ENCODE data around the gene MRPS2. TPM values are rescaled to one million over a fixed set of nuclear protein-coding genes. Genes with fewer than 3 reads are reported as not detected.
"Not testable (repeated sequence)": the region's sequence is repeated elsewhere in the genome, so short reads cannot be mapped to it uniquely, and the experiment has no call there.

The MRPS2 gene
- total RNA-seq (2014; rRNA removed; shearing (Covaris generic)) = 52.5 and 54.2 TPM in 2 replicates

GRCh38 chr9:135500525-135501260 lies at the start of gene MRPS2:
Gene MRPS2 (plus strand): TSS chr9:135500682. CDS start chr9:135500711, 29 bp downstream.
- peak; percentile 65 for DNase-seq (ENCODE audit: low spot score)

DNA sequence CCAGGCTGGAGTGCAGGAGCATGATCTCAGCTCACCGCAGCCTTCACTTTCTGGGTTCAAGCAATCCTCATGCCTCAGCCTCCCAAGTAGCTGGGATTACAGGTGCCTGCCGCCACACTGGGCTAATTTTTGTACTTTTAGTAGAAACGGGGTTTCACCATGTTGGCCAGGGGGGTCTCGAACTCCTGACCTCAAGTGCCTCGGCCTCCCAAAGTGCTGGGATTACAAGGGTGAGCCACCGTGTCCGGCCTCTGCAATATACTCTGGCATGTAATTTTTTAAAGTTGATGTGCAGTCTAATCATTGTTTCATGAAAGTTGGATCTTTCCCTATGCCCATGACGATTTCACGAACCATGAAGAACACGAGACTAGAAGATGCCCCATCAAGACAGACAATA lies 49.5 kb upstream of the MRPS2 start:
- DNase-seq (ENCODE audit: low spot score) = no peak

DNA sequence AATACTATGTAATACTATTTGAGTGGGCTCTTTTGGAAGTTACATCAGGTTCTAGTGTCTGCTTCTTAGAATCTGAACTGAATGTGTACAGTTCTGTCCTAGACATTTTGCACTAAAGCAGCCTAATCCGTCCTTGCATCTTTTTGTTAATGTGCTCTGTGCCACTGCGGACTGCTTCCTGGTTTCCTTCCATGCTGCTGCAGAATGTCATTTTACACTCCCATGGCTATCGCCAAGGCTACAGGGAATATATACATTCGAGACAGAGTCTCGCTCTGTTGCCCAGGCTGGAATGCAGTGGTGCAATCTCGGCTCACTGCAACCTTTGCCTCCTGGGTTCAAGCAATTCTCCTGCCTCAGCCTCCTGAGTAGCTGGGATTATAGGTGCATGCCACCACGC lies 48.6 kb upstream of the MRPS2 start:
- not testable (repeated sequence) for DNase-seq (ENCODE audit: low spot score)

DNA sequence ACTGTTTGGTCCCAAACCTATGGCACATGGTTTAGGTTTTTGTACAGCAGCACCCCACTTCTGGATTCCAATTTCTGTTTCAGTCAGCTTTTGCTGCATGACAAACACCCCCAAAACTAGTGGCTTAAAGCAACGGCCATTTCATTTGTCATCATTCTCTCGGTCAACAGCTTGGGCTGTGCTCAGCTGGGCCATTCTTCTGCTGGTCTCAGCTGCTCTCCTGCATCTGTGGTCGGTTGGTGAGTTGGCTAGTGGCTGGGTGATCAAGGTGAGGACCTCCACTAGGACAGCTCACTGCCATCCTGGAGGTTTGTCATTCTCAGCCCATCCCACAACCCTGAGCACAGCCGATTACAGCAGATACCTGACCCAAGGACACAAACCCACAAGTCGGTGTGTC lies 45.7 kb upstream of the MRPS2 start:
- DNase-seq (ENCODE audit: low spot score) = no peak

- no peak for DNase-seq (ENCODE audit: low spot score)
Measured at GRCh38 chr9:135455401-135456030, 45.0 kb upstream of the MRPS2 start.

GRCh38 chr9:135456436-135457104 lies 43.9 kb upstream of the MRPS2 start:
- no peak for DNase-seq (ENCODE audit: low spot score)

DNA sequence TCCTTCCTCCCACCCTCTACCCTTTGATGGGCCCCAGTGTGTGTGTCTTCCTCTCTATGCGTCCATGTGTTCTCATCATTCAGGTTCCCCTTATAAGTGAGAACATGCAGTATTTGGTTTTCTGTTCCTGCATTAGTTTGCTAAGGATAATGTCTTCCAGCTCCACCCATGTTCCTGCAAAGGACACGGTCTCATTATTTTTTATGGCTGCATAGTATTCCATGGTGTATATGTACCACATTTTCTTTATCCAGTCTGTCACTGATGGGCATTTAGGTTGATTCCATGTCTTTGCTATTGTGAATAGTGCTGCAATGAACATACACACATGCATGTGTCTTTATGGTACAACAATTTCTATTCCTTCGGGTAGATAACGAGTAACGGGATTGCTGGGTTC lies 42.0 kb upstream of the MRPS2 start:
- not testable (repeated sequence) for DNase-seq (ENCODE audit: low spot score)

DNA sequence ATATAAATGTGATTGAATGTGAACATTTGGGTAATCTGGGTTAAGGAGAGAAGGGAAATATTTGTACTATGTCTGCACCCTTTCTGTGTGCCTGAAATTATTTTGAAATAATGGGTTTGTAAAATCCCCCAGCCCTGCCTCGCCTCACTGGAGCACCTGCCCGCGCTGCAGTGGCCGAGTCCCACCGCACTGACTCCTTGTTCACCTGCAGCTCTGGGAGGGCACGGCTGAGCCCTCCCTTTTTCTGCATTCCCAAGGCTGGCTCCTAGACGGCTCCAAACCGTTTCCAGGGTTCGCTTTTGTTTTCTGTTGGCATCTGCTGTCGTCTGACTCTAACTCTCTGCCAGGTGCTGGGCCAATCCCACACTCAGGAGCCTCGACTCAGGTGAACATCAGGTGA lies 38.5 kb upstream of the MRPS2 start:
- no peak for DNase-seq (ENCODE audit: low spot score)

DNA sequence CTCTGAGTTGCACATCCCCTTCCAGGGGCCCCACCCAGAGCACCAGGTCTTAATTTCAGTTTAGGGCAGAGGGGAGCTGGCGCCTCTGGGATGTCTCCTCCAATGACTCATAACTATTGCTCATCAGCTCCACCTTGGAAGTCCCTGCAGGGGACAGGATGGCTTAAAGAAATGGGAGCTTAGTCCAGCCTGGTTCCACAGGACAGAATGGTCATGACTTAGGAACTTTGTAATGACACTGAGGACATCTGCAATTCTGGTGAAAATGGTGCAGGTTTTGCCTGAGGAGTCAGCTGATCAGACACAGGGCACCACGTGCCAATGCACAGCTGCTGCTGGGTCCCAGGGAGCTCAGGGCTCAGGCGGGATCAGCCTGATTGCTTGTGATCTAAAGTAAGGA lies 37.3 kb upstream of the MRPS2 start:
- peak; percentile 88 for DNase-seq (ENCODE audit: low spot score)

DNA sequence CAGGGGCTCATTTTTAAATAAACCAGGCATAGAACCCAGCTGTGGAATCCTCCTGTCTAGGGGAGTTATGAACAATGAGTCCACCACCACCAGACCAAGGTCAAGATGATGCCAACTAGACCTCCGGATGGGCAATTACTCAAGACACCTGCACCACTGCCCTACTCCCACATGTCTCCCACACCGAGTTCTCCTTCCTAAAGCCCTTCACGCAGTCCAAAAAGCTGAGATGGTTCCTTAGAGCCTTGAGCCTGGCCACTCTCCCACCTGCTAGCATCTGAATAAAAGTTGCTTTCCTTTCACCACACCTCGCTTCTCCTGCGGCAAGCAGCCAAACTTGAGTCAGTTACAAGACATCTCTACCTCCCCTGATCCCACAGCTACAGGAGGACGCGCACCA lies 36.3 kb upstream of the MRPS2 start:
- DNase-seq (ENCODE audit: low spot score) = peak; percentile 23

GRCh38 chr9:135468854-135469521 lies 31.5 kb upstream of the MRPS2 start:
- peak; percentile 92 for DNase-seq (ENCODE audit: low spot score)

DNA sequence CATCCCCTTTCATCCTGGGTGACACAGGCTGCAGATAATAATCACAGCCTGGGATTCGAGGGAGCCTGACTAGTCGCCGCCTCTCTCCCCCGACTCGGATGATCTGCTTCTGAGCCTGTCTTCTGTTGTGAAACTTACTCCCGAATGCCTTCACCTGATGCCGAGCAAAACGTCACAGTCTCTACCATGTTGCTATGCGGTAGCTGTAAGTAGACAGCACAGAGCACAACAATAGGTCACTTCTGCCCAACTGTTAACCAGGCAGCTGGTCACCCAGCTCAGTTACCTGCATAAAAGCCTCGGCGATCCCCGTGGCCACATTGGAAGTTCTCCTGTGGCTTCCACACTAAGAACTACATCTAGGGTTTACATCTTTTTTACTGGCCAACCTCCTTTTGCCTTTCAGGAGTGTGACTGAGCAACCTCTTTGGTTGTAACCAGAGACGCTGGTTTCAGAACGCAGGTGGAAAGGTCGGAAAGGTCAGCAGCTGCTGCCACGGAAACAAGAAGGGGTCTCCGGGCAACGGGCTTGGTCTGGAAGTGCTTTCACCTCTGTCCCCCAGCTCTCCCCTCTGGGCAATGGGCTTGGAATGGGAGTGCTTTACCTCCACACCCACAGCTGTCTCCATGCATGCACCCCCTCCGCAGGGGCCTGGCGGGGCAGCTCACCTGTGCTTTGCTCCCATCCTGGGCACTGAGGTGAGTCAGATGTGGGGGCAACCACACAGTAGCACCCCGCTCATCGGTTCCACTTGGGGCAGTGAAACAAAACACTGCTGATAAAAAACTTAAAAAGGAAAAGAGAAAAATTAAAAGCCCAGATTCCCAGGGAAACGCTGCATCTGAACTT lies 28.5 kb upstream of the MRPS2 start:
- DNase-seq (ENCODE audit: low spot score) = no peak

DNA sequence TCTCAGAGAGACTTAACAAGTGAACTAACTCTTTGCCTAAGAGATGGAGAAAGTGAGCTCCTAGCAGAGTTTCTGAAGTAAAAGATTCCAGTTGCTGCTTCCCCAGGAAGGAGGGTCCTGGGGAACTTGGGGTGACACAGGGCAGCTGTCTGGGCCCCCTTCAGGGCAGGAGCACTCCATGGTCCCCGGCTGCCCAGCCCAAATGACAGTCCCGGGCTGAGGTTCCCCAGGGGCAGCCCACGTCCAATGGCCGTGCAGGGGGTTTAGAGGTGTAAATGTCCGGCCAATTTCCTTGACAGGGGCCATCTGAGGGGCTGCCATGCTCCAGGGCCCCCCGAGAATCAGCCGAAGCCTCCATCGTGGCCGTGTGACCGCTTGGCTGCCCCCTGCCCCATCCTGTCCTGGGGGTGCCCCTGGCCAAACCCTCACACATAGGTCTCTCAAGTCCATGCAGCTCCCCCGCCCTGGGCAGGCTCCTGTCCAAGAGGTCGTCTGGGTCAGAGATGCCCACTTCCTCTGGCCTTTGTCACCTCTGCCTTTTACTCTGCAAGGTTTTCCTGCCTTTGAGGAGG lies 26.4 kb upstream of the MRPS2 start:
- DNase-seq (ENCODE audit: low spot score) = no peak

DNA sequence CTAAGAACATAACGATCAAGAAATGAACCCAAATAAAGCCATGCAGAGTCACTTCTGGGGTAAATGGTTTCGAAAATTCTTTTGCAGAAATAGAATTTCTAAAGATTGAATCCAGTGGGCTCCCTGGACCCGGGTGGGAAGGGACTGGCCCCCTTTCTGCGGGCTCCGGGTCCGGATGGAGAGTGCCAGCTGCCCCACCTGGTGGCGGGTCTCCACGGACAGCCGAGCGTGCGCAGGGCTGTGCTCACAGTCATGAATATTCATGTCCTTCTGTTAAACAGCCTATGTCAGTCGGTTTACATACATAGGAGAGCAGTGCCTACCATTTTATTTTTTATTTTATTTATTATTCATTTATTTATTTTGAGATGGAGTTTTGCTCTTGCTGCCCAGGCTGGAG lies 25.6 kb upstream of the MRPS2 start:
- no peak for DNase-seq (ENCODE audit: low spot score)

GRCh38 chr9:135476561-135477355 lies 23.7 kb upstream of the MRPS2 start:
- peak; percentile 77 for DNase-seq (ENCODE audit: low spot score)

DNA sequence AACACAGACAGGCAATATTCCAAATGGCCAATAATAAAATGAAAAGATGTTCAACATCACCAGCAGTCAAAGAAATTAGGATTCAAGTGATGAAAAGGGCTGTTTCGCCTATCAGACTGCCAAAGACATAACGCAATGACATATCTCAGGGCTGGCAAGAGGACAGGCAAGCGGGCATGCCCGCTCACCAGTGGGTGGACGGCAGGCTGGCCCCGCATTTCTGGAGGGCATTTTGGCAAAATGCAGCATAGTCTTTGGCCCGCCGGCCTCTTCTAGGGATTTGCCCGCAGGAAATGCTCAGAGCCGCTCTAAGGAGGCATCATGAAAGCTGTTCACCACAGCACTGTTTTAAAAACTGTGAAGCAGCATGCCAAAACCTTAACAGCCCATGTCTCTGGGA lies 22.3 kb upstream of the MRPS2 start:
- no peak for DNase-seq (ENCODE audit: low spot score)

DNA sequence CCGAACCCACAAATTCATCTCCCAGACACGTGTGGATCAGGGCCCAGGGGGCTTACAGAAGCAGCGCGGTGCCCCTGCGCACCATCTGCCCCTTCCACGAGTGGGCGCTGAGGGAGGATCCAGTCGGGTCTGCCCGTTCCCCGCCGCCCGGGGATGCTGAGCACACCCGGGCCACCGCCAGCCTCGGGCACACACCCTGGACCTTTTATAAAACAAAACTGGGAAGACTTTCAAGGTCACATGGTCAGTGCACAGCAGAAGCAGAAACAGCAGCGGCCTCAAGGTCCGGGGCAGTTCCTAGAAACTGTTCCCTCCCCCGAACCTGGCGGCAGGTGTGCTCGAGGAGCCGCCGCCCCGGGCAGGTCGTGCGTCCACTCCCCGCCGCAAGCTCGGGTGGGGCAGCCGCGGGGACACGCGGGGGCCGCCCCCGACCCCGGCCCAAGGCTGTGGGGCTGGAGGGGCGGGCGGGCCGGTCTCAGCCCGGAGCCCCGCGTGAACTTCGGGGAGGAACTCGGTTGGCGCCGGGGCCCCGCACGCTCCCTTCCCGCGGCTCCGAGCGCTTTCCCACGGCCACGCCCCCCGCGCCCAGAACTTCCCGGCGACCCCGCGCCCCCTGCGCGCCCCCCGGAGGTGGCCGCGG lies 21.5 kb upstream of the MRPS2 start:
- no peak for DNase-seq (ENCODE audit: low spot score)

GRCh38 chr9:135479469-135480052 lies 20.9 kb upstream of the MRPS2 start, which contains the start of gene PPP1R26:
Gene PPP1R26 (plus strand): TSS chr9:135479782. CDS start chr9:135484511, 4,729 bp downstream.
- DNase-seq (ENCODE audit: low spot score) = no peak
